GM19467 (cell line): ENCODE data around the gene AKAP17A.
A peak's percentile ranks its signal among the peaks of the same experiment; 100 is the strongest.
"Not testable (repeated sequence)": the region's sequence is repeated elsewhere in the genome, so short reads cannot be mapped to it uniquely, and the experiment has no call there.

Experiments used
- ATAC-seq: cut with Tn5 transposase; IDR thresholded peaks from one replicate; pipeline ENCODE4 v1.9.1; 2021; ENCODE audit warnings: mild to moderate bottlenecking, moderate library complexity; ENCODE audit not compliant: unreplicated experiment

The AKAP17A gene

GRCh38 chrX:1591102-1591862, at the start of gene AKAP17A:
TSS of gene AKAP17A (plus strand) at chrX:1591604. CDS start at chrX:1593463, 1,859 bp downstream.
- peak; percentile 85 for ATAC-seq

GRCh38 chrX:1542994-1543725, 48.2 kb upstream of the AKAP17A start:
- ATAC-seq: no peak

GRCh38 chrX:1545776-1546408, 45.5 kb upstream of the AKAP17A start:
- ATAC-seq: no peak

- ATAC-seq: no peak
These were observed 44.6 kb upstream of the AKAP17A start for GRCh38 chrX:1546691-1547251.

GRCh38 chrX:1551959-1552546, 39.4 kb upstream of the AKAP17A start:
- no peak for ATAC-seq

GRCh38 chrX:1554469-1555210, 36.8 kb upstream of the AKAP17A start:
- ATAC-seq: no peak

- no peak for ATAC-seq
These were observed 36.0 kb upstream of the AKAP17A start for GRCh38 chrX:1555370-1555769.

GRCh38 chrX:1557442-1557841, 34.0 kb upstream of the AKAP17A start:
- ATAC-seq: not testable (repeated sequence)

GRCh38 chrX:1558761-1559468, 32.5 kb upstream of the AKAP17A start:
- no peak for ATAC-seq

- ATAC-seq: no peak
These were observed 30.2 kb upstream of the AKAP17A start for GRCh38 chrX:1561164-1561563.

- ATAC-seq: not testable (repeated sequence)
These were observed 27.3 kb upstream of the AKAP17A start for GRCh38 chrX:1564077-1564476.

- no peak for ATAC-seq
These were observed 26.4 kb upstream of the AKAP17A start for GRCh38 chrX:1564750-1565683.

GRCh38 chrX:1574181-1574580, 17.2 kb upstream of the AKAP17A start:
- ATAC-seq: not testable (repeated sequence)

- ATAC-seq: no peak
These were observed 15.0 kb upstream of the AKAP17A start for GRCh38 chrX:1576201-1576992.

- no peak for ATAC-seq
These were observed 13.6 kb upstream of the AKAP17A start for GRCh38 chrX:1577845-1578244.

- ATAC-seq: no peak
These were observed 12.8 kb upstream of the AKAP17A start for GRCh38 chrX:1578511-1579173.

GRCh38 chrX:1581132-1581531, 10.3 kb upstream of the AKAP17A start:
- ATAC-seq: no peak
